Measurements from ENCODE around the gene ASH1L.
"Not testable (repeated sequence)": the region's sequence is repeated elsewhere in the genome, so short reads cannot be mapped to it uniquely, and the experiment has no call there.

The ASH1L gene, protein sequence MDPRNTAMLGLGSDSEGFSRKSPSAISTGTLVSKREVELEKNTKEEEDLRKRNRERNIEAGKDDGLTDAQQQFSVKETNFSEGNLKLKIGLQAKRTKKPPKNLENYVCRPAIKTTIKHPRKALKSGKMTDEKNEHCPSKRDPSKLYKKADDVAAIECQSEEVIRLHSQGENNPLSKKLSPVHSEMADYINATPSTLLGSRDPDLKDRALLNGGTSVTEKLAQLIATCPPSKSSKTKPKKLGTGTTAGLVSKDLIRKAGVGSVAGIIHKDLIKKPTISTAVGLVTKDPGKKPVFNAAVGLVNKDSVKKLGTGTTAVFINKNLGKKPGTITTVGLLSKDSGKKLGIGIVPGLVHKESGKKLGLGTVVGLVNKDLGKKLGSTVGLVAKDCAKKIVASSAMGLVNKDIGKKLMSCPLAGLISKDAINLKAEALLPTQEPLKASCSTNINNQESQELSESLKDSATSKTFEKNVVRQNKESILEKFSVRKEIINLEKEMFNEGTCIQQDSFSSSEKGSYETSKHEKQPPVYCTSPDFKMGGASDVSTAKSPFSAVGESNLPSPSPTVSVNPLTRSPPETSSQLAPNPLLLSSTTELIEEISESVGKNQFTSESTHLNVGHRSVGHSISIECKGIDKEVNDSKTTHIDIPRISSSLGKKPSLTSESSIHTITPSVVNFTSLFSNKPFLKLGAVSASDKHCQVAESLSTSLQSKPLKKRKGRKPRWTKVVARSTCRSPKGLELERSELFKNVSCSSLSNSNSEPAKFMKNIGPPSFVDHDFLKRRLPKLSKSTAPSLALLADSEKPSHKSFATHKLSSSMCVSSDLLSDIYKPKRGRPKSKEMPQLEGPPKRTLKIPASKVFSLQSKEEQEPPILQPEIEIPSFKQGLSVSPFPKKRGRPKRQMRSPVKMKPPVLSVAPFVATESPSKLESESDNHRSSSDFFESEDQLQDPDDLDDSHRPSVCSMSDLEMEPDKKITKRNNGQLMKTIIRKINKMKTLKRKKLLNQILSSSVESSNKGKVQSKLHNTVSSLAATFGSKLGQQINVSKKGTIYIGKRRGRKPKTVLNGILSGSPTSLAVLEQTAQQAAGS (N-terminal part only)

GRCh38 chr1:155562581-155563376, at the start of gene ASH1L:
ASH1L (minus strand) TSS chr1:155562803; CDS start chr1:155521519, 41,284 bp downstream.
- peak; percentile 82 to 91 (median 91) for DNase-seq (ENCODE audit: low read depth in 3 of 3)

DNA sequence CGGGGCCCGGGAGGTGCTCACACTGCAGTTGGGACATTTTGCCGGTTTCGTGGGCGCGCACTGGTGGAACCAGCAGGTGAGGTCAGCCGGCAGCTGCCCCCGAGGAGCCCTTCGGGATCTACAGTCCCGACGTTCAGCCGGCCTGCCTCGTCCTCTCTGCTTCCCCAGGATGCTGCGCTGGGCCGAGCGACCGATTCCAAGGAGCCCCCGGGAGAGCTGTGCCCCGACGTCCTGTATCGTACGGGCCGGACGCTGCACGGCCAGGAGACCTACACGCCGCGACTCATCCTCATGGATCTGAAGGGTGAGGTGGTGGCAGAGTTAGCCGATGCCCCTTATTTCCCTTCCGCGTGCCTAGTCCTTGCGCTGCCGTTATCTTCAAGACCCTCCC, 47.6 kb upstream of the ASH1L start:
- DNase-seq (ENCODE audit: low read depth in 3 of 3): not testable (repeated sequence)

DNA sequence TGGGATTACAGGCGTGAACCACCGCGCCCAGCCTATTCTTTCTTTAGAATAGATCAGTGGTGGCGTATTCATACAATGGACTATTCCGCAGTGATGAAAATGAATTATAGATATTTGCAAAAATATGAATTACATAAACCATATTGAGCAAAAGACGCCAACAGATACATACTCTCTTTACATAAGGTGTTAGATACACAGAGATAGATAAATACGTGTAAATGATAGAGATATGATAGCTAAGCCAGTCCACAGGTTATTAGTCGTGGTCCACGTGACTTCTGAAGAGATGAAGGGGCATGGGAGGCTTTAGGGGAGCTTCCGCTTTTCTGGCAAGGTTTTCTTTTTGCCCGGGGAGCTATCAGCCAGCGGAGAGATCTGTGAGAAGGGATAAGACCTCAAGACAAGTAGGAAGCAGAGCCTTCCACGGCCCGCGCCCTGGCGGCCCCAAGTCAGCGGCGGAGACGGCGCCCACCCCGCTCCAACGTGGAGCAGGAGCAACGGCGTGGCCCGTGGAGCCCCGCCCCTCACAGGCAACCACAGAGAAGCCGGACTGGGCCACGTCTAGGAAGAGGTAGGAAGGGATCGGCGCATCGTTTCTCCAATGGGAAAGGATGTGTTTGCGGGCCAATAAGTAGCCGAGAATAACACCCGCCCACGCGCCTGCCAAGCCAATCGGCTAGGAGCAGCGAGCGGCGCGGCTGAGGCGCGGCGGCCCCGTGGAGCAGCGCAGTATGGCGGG, 47.1 kb upstream of the ASH1L start, which contains the start of gene MSTO1:
Gene MSTO1, plus strand, starts transcription at position 704 of the 742 bp plus-strand sequence. Its CDS starts 31 bp downstream, at position 735.
- DNase-seq (ENCODE audit: low read depth in 3 of 3): peak; percentile 98 to 99 (median 99)

DNA sequence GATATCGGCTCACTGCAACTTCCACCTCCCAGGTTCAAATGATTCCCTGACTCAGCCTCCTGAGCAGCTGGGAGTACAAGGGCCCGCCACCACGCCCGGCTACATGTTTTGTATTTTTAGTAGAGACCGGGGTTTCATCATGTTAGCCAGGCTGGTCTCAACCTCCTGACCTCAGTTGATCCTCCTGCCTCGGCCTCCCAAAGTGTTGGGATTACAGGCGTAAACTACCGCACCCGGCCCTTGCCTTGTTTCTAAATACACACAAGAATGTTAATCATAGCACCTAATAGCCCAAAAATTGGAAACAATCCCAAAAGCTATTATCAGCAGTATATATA, 46.3 kb upstream of the ASH1L start:
- DNase-seq (ENCODE audit: low read depth in 3 of 3): no peak

GRCh38 chr1:155607708-155608107, 45.1 kb upstream of the ASH1L start:
- DNase-seq (ENCODE audit: low read depth in 3 of 3): no peak

GRCh38 chr1:155599828-155600572, 37.4 kb upstream of the ASH1L start:
- DNase-seq (ENCODE audit: low read depth in 3 of 3): not testable (repeated sequence)

DNA sequence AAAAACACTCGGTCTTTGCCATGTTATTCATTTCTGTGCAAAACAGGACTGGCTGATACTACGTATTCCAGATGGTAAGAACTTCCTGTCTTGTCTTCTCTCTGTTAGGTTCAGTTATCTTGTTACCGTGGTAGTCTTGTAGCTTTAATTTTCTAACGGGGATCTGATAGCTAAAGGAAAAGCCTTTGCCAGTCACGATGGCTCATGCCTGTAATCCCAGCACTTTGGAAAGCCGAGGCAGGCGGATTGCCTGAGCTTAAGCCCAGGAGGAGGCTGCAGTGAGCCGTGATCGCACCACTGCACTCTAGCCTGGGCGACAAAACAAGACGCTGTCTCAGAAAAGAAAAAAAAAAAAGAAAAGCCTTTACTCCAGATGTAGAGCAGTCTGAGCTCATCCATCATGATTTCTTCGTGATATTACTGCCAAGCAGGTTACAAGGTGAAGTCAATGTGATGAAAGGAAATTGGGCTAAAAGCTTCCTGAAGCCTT, 36.3 kb upstream of the ASH1L start:
- DNase-seq (ENCODE audit: low read depth in 3 of 3): no peak

- DNase-seq (ENCODE audit: low read depth in 3 of 3): no peak
Measured at GRCh38 chr1:155596864-155597263, 34.3 kb upstream of the ASH1L start.

DNA sequence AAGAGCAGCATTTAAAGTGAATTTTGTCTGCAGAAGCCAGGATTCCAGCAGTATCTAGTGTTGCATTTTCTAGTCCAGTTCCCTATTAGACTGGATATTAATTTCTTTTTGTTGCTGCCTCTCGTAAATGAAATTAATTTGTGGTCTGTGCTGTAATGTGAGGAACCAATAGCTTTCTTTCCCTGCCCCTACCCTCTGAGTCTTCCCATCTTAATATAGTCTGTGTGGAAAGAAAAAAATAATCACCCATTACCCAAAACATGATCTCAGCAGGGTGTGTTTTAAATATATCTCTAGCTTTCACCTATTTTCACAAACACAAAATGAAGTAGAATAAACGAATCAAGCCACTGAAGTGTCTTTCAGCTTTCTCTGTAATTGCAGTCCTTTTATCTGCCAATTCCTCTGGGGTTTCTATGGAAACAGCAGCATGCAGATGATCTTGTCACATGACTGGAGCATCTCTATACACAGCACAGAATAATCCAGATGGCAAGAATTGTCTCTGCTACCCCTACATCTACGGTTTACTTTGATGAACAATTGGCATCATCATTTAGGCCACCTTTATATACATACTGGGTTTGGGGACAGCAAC, 33.4 kb upstream of the ASH1L start:
- DNase-seq (ENCODE audit: low read depth in 3 of 3): not testable (repeated sequence)

DNA sequence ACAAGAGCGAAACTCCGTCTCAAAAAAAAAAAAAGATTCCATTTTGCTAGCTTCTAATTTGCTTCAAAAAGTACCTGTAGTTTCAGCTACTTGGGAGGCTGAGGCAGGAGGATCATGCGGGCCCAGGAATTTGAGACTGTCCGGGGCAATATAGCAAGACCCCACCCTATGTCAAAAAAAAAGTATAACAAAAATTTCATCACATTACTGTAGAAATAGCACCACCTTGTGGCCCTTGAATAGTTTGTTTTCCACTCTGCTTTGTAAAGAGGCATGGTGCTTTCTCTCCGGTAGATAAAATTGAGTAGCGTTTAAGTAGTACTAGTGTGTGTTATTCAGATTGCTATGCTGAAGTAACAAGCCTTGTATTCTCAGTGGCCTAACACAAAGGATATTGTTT, 29.2 kb upstream of the ASH1L start:
- DNase-seq (ENCODE audit: low read depth in 3 of 3): peak in 1 of 3 donors; percentile 21

GRCh38 chr1:155590516-155591247, 28.1 kb upstream of the ASH1L start:
- not testable (repeated sequence) for DNase-seq (ENCODE audit: low read depth in 3 of 3)

DNA sequence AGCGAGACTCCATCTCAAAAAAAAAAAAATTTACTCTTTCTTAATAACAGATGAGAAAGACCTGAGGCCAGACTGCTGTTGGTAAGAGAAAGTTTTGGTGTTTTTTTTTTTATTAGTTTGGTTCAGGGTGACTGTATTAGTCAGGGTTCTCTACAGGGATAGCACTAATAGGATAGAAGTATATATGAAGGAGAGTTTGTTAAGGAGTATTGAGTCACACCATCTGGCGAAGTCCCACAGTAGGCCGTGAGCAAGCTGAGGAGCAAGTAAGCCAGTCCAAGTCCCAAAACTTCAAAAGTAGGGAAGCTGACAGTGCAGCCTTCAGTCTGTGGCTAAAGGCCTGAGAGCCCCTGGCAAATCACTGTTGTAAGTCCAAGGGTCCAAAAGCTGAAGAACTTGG, 26.7 kb upstream of the ASH1L start:
- DNase-seq (ENCODE audit: low read depth in 3 of 3): not testable (repeated sequence)

DNA sequence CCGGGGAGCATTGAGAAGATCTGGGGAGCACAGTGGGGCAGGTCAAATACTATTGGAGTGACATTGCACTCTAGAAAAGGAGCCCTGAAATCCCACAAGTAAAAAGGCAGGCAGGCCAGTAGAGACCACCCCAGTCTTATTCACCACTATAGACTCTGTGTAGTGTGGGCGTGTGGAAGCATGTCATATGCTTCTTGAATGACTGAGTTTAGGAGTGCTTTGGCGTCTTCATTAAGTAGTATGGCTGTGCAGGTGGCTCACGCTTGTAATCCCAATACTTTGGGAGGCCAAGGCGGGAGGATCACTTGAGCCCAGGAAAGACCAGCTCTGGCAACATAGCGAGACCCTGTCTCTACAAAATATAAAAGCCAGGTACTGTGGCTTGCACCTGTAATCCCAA, 21.2 kb upstream of the ASH1L start:
- not testable (repeated sequence) for DNase-seq (ENCODE audit: low read depth in 3 of 3)

- DNase-seq (ENCODE audit: low read depth in 3 of 3): not testable (repeated sequence)
Measured at GRCh38 chr1:155575608-155576007, 13.0 kb upstream of the ASH1L start.

- DNase-seq (ENCODE audit: low read depth in 3 of 3): no peak
Measured at GRCh38 chr1:155574077-155574476, 11.5 kb upstream of the ASH1L start.

- no peak for DNase-seq (ENCODE audit: low read depth in 3 of 3)
Measured at GRCh38 chr1:155570593-155570990, 8.0 kb upstream of the ASH1L start.

- DNase-seq (ENCODE audit: low read depth in 3 of 3): no peak
Measured at GRCh38 chr1:155569988-155570592, 7.5 kb upstream of the ASH1L start.

DNA sequence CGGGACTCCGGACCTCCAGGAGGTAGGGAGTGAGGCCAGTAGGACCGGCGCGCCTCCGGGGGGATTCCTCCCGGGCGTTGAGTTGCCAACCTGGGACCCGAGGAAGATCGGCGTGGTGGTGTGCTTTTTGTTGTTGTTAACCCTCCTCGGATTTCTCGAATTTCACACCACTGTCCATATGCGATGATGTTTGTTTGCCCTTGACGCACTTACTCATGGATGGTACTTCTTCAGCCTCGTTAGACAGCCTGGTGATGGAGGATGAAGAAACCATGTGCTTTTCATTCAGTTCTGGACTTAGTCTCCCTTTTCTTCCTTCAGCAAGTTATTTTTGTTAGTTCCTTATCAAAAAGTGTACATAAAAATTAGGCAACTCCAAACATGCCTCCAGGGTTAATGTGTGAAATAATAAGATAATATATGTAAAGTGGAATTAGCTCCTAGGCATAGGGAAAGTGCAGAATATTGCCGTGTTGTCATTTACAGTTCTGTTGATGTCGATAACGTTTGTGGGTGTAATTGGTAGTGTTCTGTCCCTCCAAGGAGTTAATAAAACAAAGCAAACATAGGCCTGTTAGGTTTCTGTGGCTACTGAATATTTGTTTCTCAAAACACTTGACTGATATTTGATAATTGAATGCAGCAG, 897 bp upstream of the ASH1L start:
- not testable (repeated sequence) for DNase-seq (ENCODE audit: low read depth in 3 of 3)
